ENCODE measurements around the gene VPS8.

VPS8 gene

GRCh38 chr3:184796551-184796950 lies 15.4 kb upstream of the VPS8 start:
- H3K4me3 ChIP-seq (ENCODE audit: low read depth, low read length), result no peak overlapping the region
- no peak for TF ChIP-seq CTCF (IDR thresholded peaks at IDR 0.05; ENCODE audit: low read depth, low read length, missing control alignments)
- no peak for DNase-seq (ENCODE audit: low read depth)

GRCh38 chr3:184796954-184797353 lies 15.0 kb upstream of the VPS8 start:
- TF ChIP-seq CTCF (IDR thresholded peaks at IDR 0.05; ENCODE audit: low read depth, low read length, missing control alignments), result no peak
- DNase-seq (ENCODE audit: low read depth), result no peak
- no peak overlapping the region for H3K4me3 ChIP-seq (ENCODE audit: low read depth, low read length)

DNA sequence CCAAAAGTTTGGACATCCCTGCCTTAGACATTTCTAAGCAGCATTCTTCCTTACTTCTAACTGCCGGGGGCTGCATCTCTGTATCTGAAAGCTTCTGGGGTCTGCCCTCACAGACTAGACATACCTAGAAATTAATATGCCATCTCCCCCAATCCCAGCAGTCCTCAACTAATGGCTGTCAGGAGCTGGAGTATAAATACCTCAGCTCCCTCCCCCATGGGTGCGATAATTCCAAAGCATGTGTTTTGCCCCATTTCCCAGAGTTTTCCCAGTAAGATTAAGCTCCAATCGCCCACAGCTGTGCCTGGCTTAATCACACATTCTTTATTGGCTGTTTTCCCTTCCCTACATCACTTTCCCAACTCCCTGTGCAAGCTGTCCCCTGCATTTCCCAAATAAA lies 13.8 kb upstream of the VPS8 start:
- no peak for DNase-seq (ENCODE audit: low read depth)
- no peak for TF ChIP-seq CTCF (IDR thresholded peaks at IDR 0.05; ENCODE audit: low read depth, low read length, missing control alignments)
- H3K4me3 ChIP-seq (ENCODE audit: low read depth, low read length), result no peak overlapping the region

- H3K4me3 ChIP-seq (ENCODE audit: low read depth, low read length), result no peak overlapping the region
- no peak for DNase-seq (ENCODE audit: low read depth)
- TF ChIP-seq CTCF (IDR thresholded peaks at IDR 0.05; ENCODE audit: low read depth, low read length, missing control alignments), result no peak
Measured at GRCh38 chr3:184800349-184800930, 11.5 kb upstream of the VPS8 start.

- DNase-seq (ENCODE audit: low read depth), result no peak
- no peak for TF ChIP-seq CTCF (IDR thresholded peaks at IDR 0.05; ENCODE audit: low read depth, low read length, missing control alignments)
- H3K4me3 ChIP-seq (ENCODE audit: low read depth, low read length), result no peak overlapping the region
Measured at GRCh38 chr3:184801241-184801785, 10.7 kb upstream of the VPS8 start.

- no peak overlapping the region for H3K4me3 ChIP-seq (ENCODE audit: low read depth, low read length)
- TF ChIP-seq CTCF (IDR thresholded peaks at IDR 0.05; ENCODE audit: low read depth, low read length, missing control alignments), result no peak
Measured at GRCh38 chr3:184802150-184802549, 9.8 kb upstream of the VPS8 start.

GRCh38 chr3:184804801-184805200 lies 7.2 kb upstream of the VPS8 start:
- DNase-seq (ENCODE audit: low read depth), result no peak
- no peak overlapping the region for H3K4me3 ChIP-seq (ENCODE audit: low read depth, low read length)
- no peak for TF ChIP-seq CTCF (IDR thresholded peaks at IDR 0.05; ENCODE audit: low read depth, low read length, missing control alignments)

More at GRCh38 chr3:184802150-184802549, 9.8 kb upstream of the VPS8 start:
- DNase-seq (ENCODE audit: low read depth), result no peak

Measured in GM12864 (cell line).